HCT116 (cell line): ENCODE measurements around the gene PHC1. TPM values are rescaled to one million over a fixed set of nuclear protein-coding genes. Genes with fewer than 3 reads are reported as not detected.
A peak's percentile ranks its signal among the peaks of the same experiment; 100 is the strongest.
"Not testable (repeated sequence)": the region's sequence is repeated elsewhere in the genome, so short reads cannot be mapped to it uniquely, and the experiment has no call there.

ENCODE experiments used
- ATAC-seq: fragments of 200-7000 bp; cut with Tn5 transposase; 2 replicates; pipeline ENCODE4 v1.9.1; 2020; ENCODE audit warnings: mild to moderate bottlenecking, moderate library complexity
- BruUV-seq: library from RNA; stranded (reverse); fragments of 400-500 nt; replicated peaks from 2 replicates; lab custom pipeline; 2021; lab: Mats Ljungman, UMichigan
- CTCF ChIA-PET: fragments of 300-600 bp; sonication (Branson Sonifier 250); formaldehyde crosslinking; loops from one replicate; lab custom pipeline; 2021; ENCODE audit warnings: antibody characterized with exemption; lab: Charles Lee
- POLR2A ChIA-PET: fragments of 300-600, 350-600 bp; sonication (Branson Sonifier 250); formaldehyde crosslinking; loops from one replicate; lab custom pipeline; 2021; ENCODE audit warnings: antibody characterized with exemption; lab: Charles Lee
- RAD21 ChIA-PET, 2 experiments: fragments of 300-600 bp; sonication (Branson Sonifier 250); formaldehyde crosslinking; loops; one replicate each; lab custom pipeline; 2023; ENCODE audit warnings: low total read pairs in 2 of 2; ENCODE audit not compliant: uncharacterized antibody in 2 of 2, unreplicated experiment in 2 of 2, low non-redundant PET in 1 of 2; lab: Charles Lee
- DNase-seq: peaks from one replicate; pipeline ENCODE4 v3.0.0-alpha.2; 2010; ENCODE audit warnings: low read depth, low spot score
- H2AFZ ChIP-seq: fragments of 200-600 bp; shearing (Covaris generic), sonication (generic); 2 replicates; pipeline ENCODE4 v1.6.1; 2017; ENCODE audit warnings: low read depth, mixed run types, mixed read lengths, antibody characterized with exemption, low read length; ENCODE audit not compliant: poor library complexity, severe bottlenecking
- H3K27ac ChIP-seq: 2 replicates; pipeline ENCODE4 v1.5.1; 2012; ENCODE audit warnings: low read depth, low read length
- H3K27me3 ChIP-seq: fragments of 200-600 bp; sonication (generic); 2 replicates; pipeline ENCODE4 v1.6.1; 2016; ENCODE audit warnings: mixed run types, low read length, mixed read lengths; ENCODE audit not compliant: insufficient read depth
- H3K36me3 ChIP-seq, 2 experiments: fragments of 200-500 bp in 1 of 2; fragments of 200-600 bp in 1 of 2; sonication (Bioruptor generic) in 1 of 2; sonication (generic) in 1 of 2; 2 replicates each; pipeline versions ENCODE4 v1.5.1 to v1.6.1; 2014 to 2016; ENCODE audit warnings: low read length in 2 of 2, inconsistent platforms in 1 of 2, mixed read lengths in 1 of 2, mixed run types in 1 of 2; ENCODE audit not compliant: insufficient read depth in 2 of 2, control insufficient read depth in 1 of 2
- H3K4me1 ChIP-seq, 2 experiments: fragments of 200-600 bp in 1 of 2; sonication (generic) in 1 of 2; 2 replicates each; pipeline versions ENCODE4 v1.5.1 to v1.6.1; 2012 to 2017; ENCODE audit warnings: low read length in 2 of 2, inconsistent platforms in 1 of 2, mild to moderate bottlenecking in 1 of 2, mixed read lengths in 1 of 2, mixed run types in 1 of 2, moderate library complexity in 1 of 2; ENCODE audit not compliant: insufficient read depth in 2 of 2, control insufficient read depth in 1 of 2
- H3K4me2 ChIP-seq: fragments of 200-600 bp; sonication (generic); 2 replicates; pipeline ENCODE4 v1.6.1; 2017; ENCODE audit warnings: mixed run types, low read length, mixed read lengths
- H3K4me3 ChIP-seq, 2 experiments: fragments of 200-600 bp in 1 of 2; sonication (generic) in 1 of 2; replicated peaks in 1 of 2; 2 replicates each; pipeline ENCODE4 v1.5.1; 2011 to 2016; ENCODE audit warnings: low read length in 2 of 2, control low read depth in 1 of 2, low read depth in 1 of 2, mild to moderate bottlenecking in 1 of 2, mixed read lengths in 1 of 2, mixed run types in 1 of 2
- H3K79me2 ChIP-seq: fragments of 200-600 bp; sonication (generic); 2 replicates; pipeline ENCODE4 v1.6.1; 2017; ENCODE audit warnings: mild to moderate bottlenecking, mixed run types, low read length, moderate library complexity, mixed read lengths; ENCODE audit not compliant: insufficient read depth
- H3K9ac ChIP-seq: fragments of 200-600 bp; sonication (generic); 2 replicates; pipeline ENCODE4 v1.6.1; 2016; ENCODE audit warnings: low read length, mixed read lengths
- H3K9me2 ChIP-seq: fragments of 200-600 bp; sonication (generic), shearing (Covaris generic); 2 replicates; pipeline ENCODE4 v1.6.1; 2017; ENCODE audit warnings: mixed run types, mild to moderate bottlenecking, moderate library complexity; ENCODE audit not compliant: insufficient read depth
- H3K9me3 ChIP-seq, 2 experiments: fragments of 200-500 bp in 1 of 2; fragments of 200-600 bp in 1 of 2; sonication (Bioruptor generic) in 1 of 2; sonication (generic) in 1 of 2; 2 replicates each; pipeline ENCODE4 v1.6.1; 2014 to 2017; ENCODE audit warnings: low read length in 2 of 2, mixed read lengths in 2 of 2, inconsistent platforms in 1 of 2, low read depth in 1 of 2, mild to moderate bottlenecking in 1 of 2, mixed run types in 1 of 2, moderate library complexity in 1 of 2; ENCODE audit not compliant: control insufficient read depth in 1 of 2, insufficient read depth in 1 of 2
- H4K20me1 ChIP-seq: fragments of 200-600 bp; sonication (generic), shearing (Covaris generic); 2 replicates; pipeline ENCODE4 v1.6.1; 2017; ENCODE audit warnings: mixed run types, mild to moderate bottlenecking, moderate library complexity; ENCODE audit not compliant: insufficient read depth
- CTCF ChIP-seq, 3 experiments: fragments of 200-600 bp in 1 of 3; sonication (generic) in 1 of 3; IDR thresholded peaks in 2 of 3; conservative IDR thresholded peaks in 1 of 3; 2 replicates each; pipeline ENCODE4 v1.5.1; 2012 to 2017; ENCODE audit warnings: low read depth in 2 of 3, low read length in 2 of 3, antibody characterized with exemption in 1 of 3, borderline replicate concordance in 1 of 3, control low read depth in 1 of 3, mild to moderate bottlenecking in 1 of 3, mixed read lengths in 1 of 3, mixed run types in 1 of 3, moderate library complexity in 1 of 3; ENCODE audit not compliant: insufficient read depth in 1 of 3
- RAD21 ChIP-seq: IDR thresholded peaks from 2 replicates; pipeline ENCODE4 v1.6.1; 2012; ENCODE audit warnings: low read depth, mild to moderate bottlenecking
- SIN3A ChIP-seq: IDR thresholded peaks from 2 replicates; pipeline ENCODE4 v1.6.1; 2012; ENCODE audit warnings: low read depth
- intact Hi-C: fragments of 100-400 bp; cut with micrococcal nuclease; formaldehyde crosslinking; loops from 2 replicates; pipeline ENCODE4 v1.10.0; 2022
- total RNA-seq: library from RNA; stranded (reverse); gene quantifications from one replicate; pipeline ENCODE4 v1.2.1, GENCODE V29; 2021; ENCODE audit not compliant: unreplicated experiment

PHC1 gene
- total RNA-seq, 1 experiment from 2014 or later = 22.8 TPM

GRCh38 chr12:8922544-8922943, 8.2 kb downstream of the PHC1 start:
- Histone ChIP-seq H2AFZ (no peak overlapping the region), H3K4me1 (no peaks in the 10 kb centered on the region), H4K20me1 (no peaks in the 10 kb centered on the region), H3K36me3 (no peaks in the 10 kb centered on the region), H3K9ac (no peak overlapping the region), H3K4me2 (no peak overlapping the region), H3K9me2 (no peaks in the 10 kb centered on the region), H3K9me3 (no peaks in the 10 kb centered on the region), H3K27me3 (no peaks in the 10 kb centered on the region), H3K79me2 (no peaks in the 10 kb centered on the region), H3K27ac (no peak overlapping the region), H3K4me3 (no peak overlapping the region)
- ChIA-PET CTCF (no interaction called here), RAD21 (no interaction called here), POLR2A (no interaction called here)
- intact Hi-C loops = no loop called here
- ATAC-seq (no peak), DNase-seq (no peak)
- no TSS peak for BruUV-seq
- no peak for TF ChIP-seq SIN3A
- peak; percentile 18; the same call in 1 of the 2 replicates for TF ChIP-seq RAD21
- TF ChIP-seq CTCF (IDR thresholded peaks at IDR 0.05 in 2 of 3, conservative IDR thresholded peaks at IDR 0.05 in 1 of 3; ENCODE audit: borderline replicate concordance in 1 of 3, insufficient read depth in 1 of 3, low read depth in 2 of 3, low read length in 2 of 3) = peak in 1 of 3 experiments; percentile 17; a peak in 1 of 6 replicates

- DNase-seq, CTCF ChIA-PET, H3K9me2 ChIP-seq, POLR2A ChIA-PET, ATAC-seq, H3K4me3 ChIP-seq, H3K27ac ChIP-seq, H4K20me1 ChIP-seq, BruUV-seq, H3K4me1 ChIP-seq, H3K9ac ChIP-seq, intact Hi-C loops, H3K79me2 ChIP-seq, H3K27me3 ChIP-seq, H2AFZ ChIP-seq, H3K9me3 ChIP-seq, H3K36me3 ChIP-seq, H3K4me2 ChIP-seq, RAD21 ChIA-PET: not testable (repeated sequence)
Measured at GRCh38 chr12:8930655-8931323, 16.5 kb downstream of the PHC1 start.

- intact Hi-C loops, H3K4me3 ChIP-seq, H4K20me1 ChIP-seq, H3K27me3 ChIP-seq, RAD21 ChIA-PET, H3K4me1 ChIP-seq, H3K9me2 ChIP-seq, CTCF ChIA-PET, H3K27ac ChIP-seq, BruUV-seq, H3K4me2 ChIP-seq, H3K9ac ChIP-seq, DNase-seq, H3K36me3 ChIP-seq, H3K79me2 ChIP-seq, POLR2A ChIA-PET, ATAC-seq, H2AFZ ChIP-seq, H3K9me3 ChIP-seq: not testable (repeated sequence)
Measured at GRCh38 chr12:8932464-8932863, 18.2 kb downstream of the PHC1 start.

- POLR2A ChIA-PET = not testable (repeated sequence)
Measured at GRCh38 chr12:8934080-8934479, 19.8 kb downstream of the PHC1 start.

More at GRCh38 chr12:8934080-8934479, 19.8 kb downstream of the PHC1 start:
- H3K9ac ChIP-seq, H3K79me2 ChIP-seq, H3K4me1 ChIP-seq, H3K9me3 ChIP-seq, H3K9me2 ChIP-seq, H4K20me1 ChIP-seq, RAD21 ChIA-PET, ATAC-seq, H2AFZ ChIP-seq, DNase-seq, BruUV-seq, H3K27ac ChIP-seq, CTCF ChIA-PET, intact Hi-C loops, H3K4me2 ChIP-seq, H3K4me3 ChIP-seq, H3K36me3 ChIP-seq, H3K27me3 ChIP-seq: not testable (repeated sequence)
